Breast epithelium (tissue), 4 donors: ENCODE measurements around the gene TSR3. TPM values are rescaled to one million over a fixed set of nuclear protein-coding genes. Genes with fewer than 3 reads are reported as not detected.

Source experiments
- DNase-seq, 2 donors: peaks; one replicate each; pipeline ENCODE4 v3.0.0-alpha.2; 2019; ENCODE audit warnings: low spot score in 2 of 2
- H3K27ac ChIP-seq, 2 donors: fragments of 200-600 bp; sonication (generic) in 1 of 2; one replicate each; pipeline ENCODE4 v1.5.1; 2016 to 2019; ENCODE audit warnings: mild to moderate bottlenecking in 1 of 2
- H3K27me3 ChIP-seq, 2 donors: fragments of 200-600 bp; sonication (generic) in 1 of 2; one replicate each; pipeline versions ENCODE4 v1.5.1 to v1.6.0; 2017 to 2019; ENCODE audit warnings: control low read depth in 1 of 2, mild to moderate bottlenecking in 1 of 2
- H3K36me3 ChIP-seq: fragments of 200-600 bp; one replicate; pipeline ENCODE4 v1.5.1; 2019
- H3K4me1 ChIP-seq, 2 donors: fragments of 200-600 bp; sonication (generic); one replicate each; pipeline ENCODE4 v1.5.1; 2016 to 2019; ENCODE audit warnings: control low read depth in 1 of 2
- H3K4me3 ChIP-seq, 3 donors: fragments of 200-600 bp; sonication (generic); 1 replicate in 2 of 3; 2 replicates in 1 of 3; pipeline ENCODE4 v1.5.1; 2016 to 2019; ENCODE audit warnings: mild to moderate bottlenecking in 3 of 3, moderate library complexity in 2 of 3
- H3K9me3 ChIP-seq, 2 donors: fragments of 200-600 bp; sonication (generic) in 1 of 2; one replicate each; pipeline ENCODE4 v1.5.1; 2016 to 2019; ENCODE audit warnings: control low read depth in 1 of 2
- POLR2A ChIP-seq: fragments of 450-650 bp; IDR thresholded peaks from one replicate; pipeline ENCODE4 v1.6.1; 2016; ENCODE audit warnings: antibody characterized with exemption, mild to moderate bottlenecking, moderate library complexity
- POLR2AphosphoS5 ChIP-seq, 3 donors: sonication (generic); formaldehyde crosslinking; IDR thresholded peaks; one replicate each; pipeline ENCODE4 v1.6.1; 2017; ENCODE audit warnings: antibody characterized with exemption in 3 of 3
- intact Hi-C: fragments of 100-400 bp; cut with DNase I; formaldehyde crosslinking; loops from one replicate; pipeline ENCODE4 v1.15.1; 2023; ENCODE audit warnings: low total_unique reads
- total RNA-seq, 3 donors: library from RNA; depleted of rRNA; stranded (reverse); fragments of >200 nt; gene quantifications; one replicate each; pipeline ENCODE4 v1.1.0, GENCODE V29; 2016
- TF ChIP-seq, protein P1 (sequence below), 3 donors: fragments of 450-650 bp; IDR thresholded peaks; one replicate each; pipeline ENCODE4 v1.5.1; 2016 to 2017; ENCODE audit warnings: antibody characterized with exemption in 3 of 3, mild to moderate bottlenecking in 3 of 3, moderate library complexity in 3 of 3

The TSR3 gene
- total RNA-seq, 3 donors from 2014 or later = 54.4 to 72.3 (median 59.6) TPM

DNA sequence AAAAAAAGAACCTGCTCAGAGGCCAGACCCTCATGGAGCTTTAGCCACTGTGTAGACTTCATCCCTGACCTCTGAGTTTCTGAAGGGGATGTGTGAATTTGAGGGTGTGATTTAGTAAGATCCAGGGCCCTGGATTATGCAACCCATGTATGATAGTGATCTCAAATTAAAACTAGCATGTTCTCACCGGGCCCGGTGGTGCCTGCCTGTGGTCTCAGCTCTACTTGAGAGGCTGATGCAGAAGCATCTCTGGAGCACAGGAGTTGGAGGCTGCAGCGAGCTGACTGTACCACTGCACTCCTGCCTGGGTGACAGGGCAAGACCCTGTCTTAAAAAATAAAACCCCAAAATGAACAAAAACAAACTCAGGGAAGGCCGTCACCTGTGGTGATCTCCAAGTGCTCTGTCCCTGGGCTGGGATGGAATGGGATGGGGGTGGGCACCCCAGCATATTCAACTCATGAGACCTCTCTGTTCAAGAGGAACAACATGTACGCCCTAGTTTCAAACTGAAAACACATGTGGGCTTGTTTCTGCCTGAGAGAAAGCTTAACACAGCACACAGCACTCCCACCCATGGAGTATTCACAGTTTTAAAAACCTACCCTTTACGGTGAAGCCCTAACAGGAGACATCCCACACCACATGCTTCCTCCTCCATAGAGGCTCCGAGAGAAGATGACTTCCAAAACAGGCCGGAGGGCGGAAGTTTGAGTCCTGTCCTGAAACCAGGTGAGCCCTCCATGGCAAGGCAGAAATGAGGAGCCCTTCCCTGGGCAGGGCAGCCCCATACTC lies 30.1 kb upstream of the TSR3 start:
- H3K36me3 ChIP-seq = peaks cover 7% of the 10 kb centered on the region
- H3K27me3 ChIP-seq = no peaks in the 10 kb centered on the region
- H3K9me3 ChIP-seq = no peaks in the 10 kb centered on the region
- no peak overlapping the region for H3K4me3 ChIP-seq
- no peak overlapping the region for H3K27ac ChIP-seq
- TF ChIP-seq POLR2AphosphoS5 (IDR thresholded peaks at IDR 0.05) = no peak
- TF ChIP-seq POLR2A = no peak
- TF ChIP-seq, protein P1, sequence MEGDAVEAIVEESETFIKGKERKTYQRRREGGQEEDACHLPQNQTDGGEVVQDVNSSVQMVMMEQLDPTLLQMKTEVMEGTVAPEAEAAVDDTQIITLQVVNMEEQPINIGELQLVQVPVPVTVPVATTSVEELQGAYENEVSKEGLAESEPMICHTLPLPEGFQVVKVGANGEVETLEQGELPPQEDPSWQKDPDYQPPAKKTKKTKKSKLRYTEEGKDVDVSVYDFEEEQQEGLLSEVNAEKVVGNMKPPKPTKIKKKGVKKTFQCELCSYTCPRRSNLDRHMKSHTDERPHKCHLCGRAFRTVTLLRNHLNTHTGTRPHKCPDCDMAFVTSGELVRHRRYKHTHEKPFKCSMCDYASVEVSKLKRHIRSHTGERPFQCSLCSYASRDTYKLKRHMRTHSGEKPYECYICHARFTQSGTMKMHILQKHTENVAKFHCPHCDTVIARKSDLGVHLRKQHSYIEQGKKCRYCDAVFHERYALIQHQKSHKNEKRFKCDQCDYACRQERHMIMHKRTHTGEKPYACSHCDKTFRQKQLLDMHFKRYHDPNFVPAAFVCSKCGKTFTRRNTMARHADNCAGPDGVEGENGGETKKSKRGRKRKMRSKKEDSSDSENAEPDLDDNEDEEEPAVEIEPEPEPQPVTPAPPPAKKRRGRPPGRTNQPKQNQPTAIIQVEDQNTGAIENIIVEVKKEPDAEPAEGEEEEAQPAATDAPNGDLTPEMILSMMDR (IDR thresholded peaks at IDR 0.05) = no peak
- intact Hi-C loops = loop anchor here (2.0 kb wide), 1 partner anchor 23 kb away; no protein-coding TSS in a partner anchor
- peaks cover 0 to 6% of the 10 kb centered on the region in 2 donors for H3K4me1 ChIP-seq
- DNase-seq = no peak

DNA sequence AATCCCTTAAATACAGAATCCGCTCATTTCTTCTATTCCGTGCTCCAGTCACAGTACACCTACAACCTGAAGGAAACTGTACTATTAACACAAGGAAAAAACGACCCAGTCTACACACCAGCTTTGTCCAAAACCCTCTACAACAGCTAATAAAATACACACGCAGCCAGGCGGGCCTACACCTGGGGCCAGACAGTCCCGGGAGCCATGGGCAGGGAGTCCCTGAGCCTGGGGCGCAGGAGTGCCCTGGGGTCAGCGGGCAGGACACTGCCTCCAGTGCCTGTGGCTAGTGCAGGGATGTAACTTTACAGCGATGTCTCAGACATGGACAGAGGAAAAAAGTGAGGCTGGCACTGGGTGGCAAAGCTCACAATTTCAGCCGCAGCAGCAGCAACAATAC lies 28.5 kb upstream of the TSR3 start:
- peaks cover 7% of the 10 kb centered on the region for H3K36me3 ChIP-seq
- no peak overlapping the region for H3K27ac ChIP-seq

GRCh38 chr16:1379304-1380076 lies 27.8 kb upstream of the TSR3 start:
- Histone ChIP-seq H3K27me3 (no peaks in the 10 kb centered on the region), H3K27ac (peak overlapping the region; percentile 54 to 77), H3K9me3 (no peaks in the 10 kb centered on the region), H3K4me3 (peak overlapping the region; percentile 48 to 75 (median 49)), H3K36me3 (peaks cover 7% of the 10 kb centered on the region), H3K4me1 (peaks cover 0 to 6% of the 10 kb centered on the region in 2 donors)
- intact Hi-C loops = loop anchor here (2.0 kb wide), 1 partner anchor 21 kb away; no protein-coding TSS in a partner anchor
- DNase-seq = no peak
- TF ChIP-seq POLR2AphosphoS5 (IDR thresholded peaks at IDR 0.05) (no peak), POLR2A (no peak)
- TF ChIP-seq, protein P1 (IDR thresholded peaks at IDR 0.05) = no peak

More for the DNA sequence above, 28.5 kb upstream of the TSR3 start:
- Histone ChIP-seq H3K4me1 (peaks cover 0 to 6% of the 10 kb centered on the region in 2 donors), H3K9me3 (no peaks in the 10 kb centered on the region), H3K27me3 (no peaks in the 10 kb centered on the region), H3K4me3 (no peak overlapping the region)
- intact Hi-C loops = loop anchor here (2.0 kb wide), 1 partner anchor 21 kb away; no protein-coding TSS in a partner anchor
- no peak for DNase-seq
- TF ChIP-seq, protein P1 (IDR thresholded peaks at IDR 0.05) = no peak
- TF ChIP-seq POLR2AphosphoS5 (IDR thresholded peaks at IDR 0.05) (no peak), POLR2A (no peak)

- intact Hi-C loops = no loop called here
- H3K4me3 ChIP-seq = peak overlapping the region; percentile 48 to 75 (median 49)
- H3K27me3 ChIP-seq = no peaks in the 10 kb centered on the region
- peak overlapping the region; percentile 54 to 77 for H3K27ac ChIP-seq
- H3K9me3 ChIP-seq = no peaks in the 10 kb centered on the region
- H3K4me1 ChIP-seq = peaks cover 0 to 6% of the 10 kb centered on the region in 2 donors
- peak; percentile 55 to 86 for DNase-seq
- TF ChIP-seq POLR2AphosphoS5 (IDR thresholded peaks at IDR 0.05) (peak in 2 of 3 donors; percentile 49 to 51), POLR2A (no peak)
- TF ChIP-seq, protein P1 (IDR thresholded peaks at IDR 0.05) = no peak
- H3K36me3 ChIP-seq = peaks cover 7% of the 10 kb centered on the region
Observed at GRCh38 chr16:1378804-1379303, 27.2 kb upstream of the TSR3 start.
